Karpas-422 (cell line): ENCODE results near the gene TRPC4. TPM values are rescaled to one million over a fixed set of nuclear protein-coding genes. Genes with fewer than 3 reads are reported as not detected.

Experiments used
- DNase-seq: peaks from one replicate; pipeline ENCODE4 v3.0.0-alpha.2; 2015
- H2AFZ ChIP-seq: fragments of 200-600 bp; sonication (generic); 2 replicates; pipeline ENCODE4 v1.6.1; 2014; ENCODE audit warnings: antibody characterized with exemption, low read length, mixed read lengths
- H3K27ac ChIP-seq: fragments of 200-600 bp; sonication (generic); 2 replicates; pipeline ENCODE4 v1.5.1; 2014; ENCODE audit warnings: mild to moderate bottlenecking, low read length, moderate library complexity
- H3K27me3 ChIP-seq: fragments of 200-600 bp; sonication (generic); 2 replicates; pipeline ENCODE4 v1.6.1; 2014; ENCODE audit warnings: low read length, mixed read lengths
- H3K36me3 ChIP-seq: fragments of 200-600 bp; sonication (generic); 2 replicates; pipeline ENCODE4 v1.6.1; 2014; ENCODE audit warnings: low read length, mixed read lengths; ENCODE audit not compliant: insufficient read depth
- H3K4me1 ChIP-seq: fragments of 200-600 bp; sonication (generic); 2 replicates; pipeline ENCODE4 v1.6.1; 2014; ENCODE audit warnings: mild to moderate bottlenecking, low read length, mixed read lengths
- H3K4me2 ChIP-seq: fragments of 200-600 bp; sonication (generic); 2 replicates; pipeline ENCODE4 v1.6.1; 2014; ENCODE audit warnings: low read length, low read depth, mild to moderate bottlenecking; ENCODE audit not compliant: poor library complexity, severe bottlenecking
- H3K4me3 ChIP-seq: fragments of 200-600 bp; sonication (generic); 2 replicates; pipeline ENCODE4 v1.5.1; 2014; ENCODE audit warnings: mild to moderate bottlenecking, antibody characterized with exemption, low read length, mixed read lengths
- H3K79me2 ChIP-seq: fragments of 200-600 bp; sonication (generic); 2 replicates; pipeline ENCODE4 v1.6.1; 2014; ENCODE audit warnings: mild to moderate bottlenecking, low read length, mixed read lengths
- H3K9ac ChIP-seq: fragments of 200-600 bp; sonication (generic); 2 replicates; pipeline ENCODE4 v1.6.0; 2014; ENCODE audit warnings: low read length
- H3K9me2 ChIP-seq: fragments of 200-600 bp; sonication (generic), shearing (Covaris generic); replicated peaks from 2 replicates; pipeline ENCODE4 v1.6.0; 2014; ENCODE audit warnings: mild to moderate bottlenecking, low read length, moderate library complexity; ENCODE audit not compliant: insufficient read depth
- H3K9me3 ChIP-seq: fragments of 300-700, 200-600 bp; sonication (generic); 2 replicates; pipeline ENCODE4 v1.6.1; 2014; ENCODE audit warnings: low read length, mixed read lengths
- H4K20me1 ChIP-seq: fragments of 200-600 bp; sonication (generic); 2 replicates; pipeline ENCODE4 v1.6.1; 2014; ENCODE audit warnings: mild to moderate bottlenecking, antibody characterized with exemption, low read length, low read depth; ENCODE audit not compliant: insufficient read depth
- total RNA-seq: library from RNA; depleted of rRNA; stranded (reverse); fragments of >200 nt; shearing (Covaris generic); gene quantifications from 2 replicates; pipeline ENCODE4 v1.2.3, GENCODE V29; 2014; ENCODE audit warnings: low replicate concordance

TRPC4 gene
- total RNA-seq, 1 experiment from 2014 or later: not detected

DNA sequence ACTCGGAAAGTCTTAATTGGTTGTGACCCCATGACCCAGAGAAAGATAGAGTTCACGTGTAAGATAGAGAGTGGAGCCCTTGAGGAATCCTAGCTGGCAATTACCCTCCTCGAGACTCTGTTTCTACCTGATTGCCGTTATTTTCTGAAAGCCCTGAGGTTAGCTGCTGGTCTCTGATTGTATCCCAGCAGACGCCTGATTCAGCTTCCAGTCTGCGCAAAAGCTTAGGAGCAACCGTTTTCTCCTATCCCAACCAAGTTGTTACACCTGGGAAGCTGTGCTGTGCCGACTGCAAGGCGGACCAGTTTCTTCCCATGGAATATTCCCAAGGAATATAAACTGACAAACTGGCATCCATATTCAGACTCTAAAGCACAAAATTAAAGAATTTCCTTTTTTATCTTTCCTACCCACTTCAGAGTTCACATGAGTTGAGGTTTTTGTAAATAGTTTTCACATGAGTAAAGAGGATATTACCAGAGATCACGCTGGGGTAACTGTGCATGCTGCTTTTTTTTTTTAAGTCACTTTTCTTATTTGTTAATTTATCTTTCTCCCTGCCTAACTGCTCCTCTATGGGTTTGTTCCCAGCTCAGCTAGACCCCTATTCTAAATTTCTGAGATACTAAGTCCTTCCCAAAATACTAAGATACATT is 1.5 kb upstream of the TRPC4 start:
- H2AFZ ChIP-seq: no peak overlapping the region
- H3K4me3 ChIP-seq: no peak overlapping the region
- H3K9me3 ChIP-seq: peaks cover 3% of the 10 kb centered on the region; the same call in 1 of the 2 replicates
- H3K4me1 ChIP-seq: no peaks in the 10 kb centered on the region
- no peaks in the 10 kb centered on the region for H3K27me3 ChIP-seq
- H4K20me1 ChIP-seq: no peaks in the 10 kb centered on the region
- H3K27ac ChIP-seq: no peak overlapping the region
- H3K4me2 ChIP-seq: no peak overlapping the region
- no peak for DNase-seq
- H3K79me2 ChIP-seq: no peaks in the 10 kb centered on the region
- H3K9ac ChIP-seq: no peak overlapping the region
- H3K9me2 ChIP-seq: no peaks in the 10 kb centered on the region
- H3K36me3 ChIP-seq: no peaks in the 10 kb centered on the region

- Histone ChIP-seq H4K20me1 (no peaks in the 10 kb centered on the region), H3K4me3 (no peak overlapping the region), H3K9me3 (peaks cover 2% of the 10 kb centered on the region; the same call in 1 of the 2 replicates), H3K27ac (no peak overlapping the region), H3K36me3 (no peaks in the 10 kb centered on the region), H3K4me1 (no peaks in the 10 kb centered on the region), H3K79me2 (no peaks in the 10 kb centered on the region), H3K9ac (no peak overlapping the region), H3K27me3 (no peaks in the 10 kb centered on the region), H3K4me2 (no peak overlapping the region), H2AFZ (no peak overlapping the region), H3K9me2 (no peaks in the 10 kb centered on the region)
- no peak for DNase-seq
Observed at GRCh38 chr13:37870489-37870845, 895 bp upstream of the TRPC4 start.

GRCh38 chr13:37869506-37869755 is 141 bp downstream of the TRPC4 start:
- H3K9ac ChIP-seq: no peak overlapping the region
- no peak for DNase-seq
- H3K27ac ChIP-seq: no peak overlapping the region
- H2AFZ ChIP-seq: no peak overlapping the region
- H3K79me2 ChIP-seq: no peaks in the 10 kb centered on the region
- H3K4me1 ChIP-seq: no peaks in the 10 kb centered on the region
- H3K36me3 ChIP-seq: no peaks in the 10 kb centered on the region
- no peaks in the 10 kb centered on the region for H3K27me3 ChIP-seq
- no peaks in the 10 kb centered on the region for H3K9me2 ChIP-seq
- no peak overlapping the region for H3K4me3 ChIP-seq
- H3K9me3 ChIP-seq: no peaks in the 10 kb centered on the region
- no peak overlapping the region for H3K4me2 ChIP-seq
- H4K20me1 ChIP-seq: no peaks in the 10 kb centered on the region

GRCh38 chr13:37868691-37869505 is 674 bp downstream of the TRPC4 start:
- no peak overlapping the region for H3K4me3 ChIP-seq
- H3K27me3 ChIP-seq: no peaks in the 10 kb centered on the region
- H3K27ac ChIP-seq: no peak overlapping the region
- H3K9ac ChIP-seq: no peak overlapping the region
- no peaks in the 10 kb centered on the region for H3K9me3 ChIP-seq
- H3K4me2 ChIP-seq: no peak overlapping the region
- H2AFZ ChIP-seq: no peak overlapping the region
- H3K9me2 ChIP-seq: no peaks in the 10 kb centered on the region
- no peaks in the 10 kb centered on the region for H3K36me3 ChIP-seq
- no peaks in the 10 kb centered on the region for H3K79me2 ChIP-seq
- DNase-seq: no peak
- H4K20me1 ChIP-seq: no peaks in the 10 kb centered on the region
- H3K4me1 ChIP-seq: no peaks in the 10 kb centered on the region

- Histone ChIP-seq H3K27ac (no peak overlapping the region), H3K9me2 (no peaks in the 10 kb centered on the region), H3K36me3 (no peaks in the 10 kb centered on the region), H3K27me3 (no peaks in the 10 kb centered on the region), H3K9me3 (0 out of 2 replicates have a peak, but pooled peaks cover 4% of the 10 kb centered on the region), H3K79me2 (no peaks in the 10 kb centered on the region), H3K4me1 (no peaks in the 10 kb centered on the region), H3K9ac (no peak overlapping the region), H3K4me2 (no peak overlapping the region), H4K20me1 (no peaks in the 10 kb centered on the region), H2AFZ (no peak overlapping the region), H3K4me3 (no peak overlapping the region)
- no peak for DNase-seq
Observed at GRCh38 chr13:37863708-37864107, 5.9 kb downstream of the TRPC4 start.

GRCh38 chr13:37835392-37835791 is 34.2 kb downstream of the TRPC4 start:
- Histone ChIP-seq H3K9me3 (peaks cover 6% of the 10 kb centered on the region), H4K20me1 (no peaks in the 10 kb centered on the region), H3K36me3 (no peaks in the 10 kb centered on the region), H3K9me2 (no peaks in the 10 kb centered on the region), H3K27ac (no peak overlapping the region), H3K4me3 (no peak overlapping the region), H3K9ac (no peak overlapping the region), H3K4me2 (no peak overlapping the region), H2AFZ (no peak overlapping the region), H3K79me2 (no peaks in the 10 kb centered on the region), H3K4me1 (no peaks in the 10 kb centered on the region), H3K27me3 (no peaks in the 10 kb centered on the region)
- DNase-seq: no peak

DNA sequence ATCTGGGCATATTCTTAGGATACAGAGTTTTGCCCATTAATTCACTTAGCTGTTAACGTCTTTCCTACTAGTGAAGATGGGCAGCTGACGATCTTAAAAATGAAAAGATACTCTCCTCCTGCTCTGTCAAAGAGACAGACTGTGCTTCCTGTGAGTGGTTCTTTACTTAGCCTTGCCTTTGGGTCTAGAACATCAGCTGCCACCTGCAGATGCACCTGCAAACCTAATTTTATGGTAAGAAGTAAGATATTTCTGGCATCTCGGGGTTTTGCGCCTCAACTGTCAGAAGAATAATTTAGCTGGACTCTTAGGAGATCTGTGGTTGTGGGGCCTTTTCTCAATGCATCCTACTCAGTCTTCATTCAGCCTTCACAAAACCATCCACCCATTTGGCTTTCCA is 36.2 kb downstream of the TRPC4 start:
- no peaks in the 10 kb centered on the region for H3K4me1 ChIP-seq
- H3K4me3 ChIP-seq: no peak overlapping the region
- no peaks in the 10 kb centered on the region for H3K79me2 ChIP-seq
- peaks cover 11% of the 10 kb centered on the region for H3K9me3 ChIP-seq
- H3K9ac ChIP-seq: no peak overlapping the region
- no peaks in the 10 kb centered on the region for H4K20me1 ChIP-seq
- H3K4me2 ChIP-seq: no peak overlapping the region
- no peak for DNase-seq
- no peak overlapping the region for H3K27ac ChIP-seq
- no peak overlapping the region for H2AFZ ChIP-seq
- H3K9me2 ChIP-seq: no peaks in the 10 kb centered on the region; the same call in 1 of the 2 replicates
- no peaks in the 10 kb centered on the region for H3K36me3 ChIP-seq
- H3K27me3 ChIP-seq: no peaks in the 10 kb centered on the region

DNA sequence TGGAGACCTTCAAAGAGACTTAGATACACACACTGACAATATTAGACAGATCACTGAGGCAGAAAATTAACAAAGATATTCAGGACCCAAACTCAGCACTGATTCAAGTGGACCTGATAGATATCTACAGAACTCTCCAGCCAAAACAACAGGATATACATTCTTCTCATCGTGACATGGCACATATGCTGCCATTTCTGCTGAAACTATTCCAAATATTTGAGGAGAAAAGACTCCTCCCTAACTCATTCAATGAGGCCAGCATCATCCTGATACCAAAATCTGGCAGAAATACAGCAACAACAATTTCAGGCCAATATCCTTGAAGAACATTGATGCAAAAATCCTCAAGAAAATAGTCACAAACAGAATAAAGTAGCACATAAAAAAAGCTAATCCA is 53.3 kb downstream of the TRPC4 start:
- no peak overlapping the region for H3K9ac ChIP-seq
- no peaks in the 10 kb centered on the region for H3K4me1 ChIP-seq
- H3K36me3 ChIP-seq: no peaks in the 10 kb centered on the region
- no peaks in the 10 kb centered on the region for H3K27me3 ChIP-seq
- H3K27ac ChIP-seq: no peak overlapping the region
- H3K4me3 ChIP-seq: no peak overlapping the region
- no peak for DNase-seq
- no peaks in the 10 kb centered on the region for H3K9me2 ChIP-seq
- H4K20me1 ChIP-seq: no peaks in the 10 kb centered on the region
- peaks cover 17% of the 10 kb centered on the region for H3K9me3 ChIP-seq
- no peak overlapping the region for H2AFZ ChIP-seq
- no peaks in the 10 kb centered on the region for H3K79me2 ChIP-seq
- no peak overlapping the region for H3K4me2 ChIP-seq
